ENCODE results near the gene DOCK1. TPM values are rescaled to one million over a fixed set of nuclear protein-coding genes. Genes with fewer than 3 reads are reported as not detected.

The DOCK1 gene
- total RNA-seq, 4 donors from 2014 or later: 50.8 to 59.0 (median 53.6) TPM

- H3K36me3 ChIP-seq: peaks cover 0 to 23% of the 10 kb centered on the region in 2 donors
- peaks cover 0 to 22% (median 0%) of the 10 kb centered on the region in 3 donors for H3K9me3 ChIP-seq
- H3K27ac ChIP-seq: no peak overlapping the region
- TF ChIP-seq, protein P1, sequence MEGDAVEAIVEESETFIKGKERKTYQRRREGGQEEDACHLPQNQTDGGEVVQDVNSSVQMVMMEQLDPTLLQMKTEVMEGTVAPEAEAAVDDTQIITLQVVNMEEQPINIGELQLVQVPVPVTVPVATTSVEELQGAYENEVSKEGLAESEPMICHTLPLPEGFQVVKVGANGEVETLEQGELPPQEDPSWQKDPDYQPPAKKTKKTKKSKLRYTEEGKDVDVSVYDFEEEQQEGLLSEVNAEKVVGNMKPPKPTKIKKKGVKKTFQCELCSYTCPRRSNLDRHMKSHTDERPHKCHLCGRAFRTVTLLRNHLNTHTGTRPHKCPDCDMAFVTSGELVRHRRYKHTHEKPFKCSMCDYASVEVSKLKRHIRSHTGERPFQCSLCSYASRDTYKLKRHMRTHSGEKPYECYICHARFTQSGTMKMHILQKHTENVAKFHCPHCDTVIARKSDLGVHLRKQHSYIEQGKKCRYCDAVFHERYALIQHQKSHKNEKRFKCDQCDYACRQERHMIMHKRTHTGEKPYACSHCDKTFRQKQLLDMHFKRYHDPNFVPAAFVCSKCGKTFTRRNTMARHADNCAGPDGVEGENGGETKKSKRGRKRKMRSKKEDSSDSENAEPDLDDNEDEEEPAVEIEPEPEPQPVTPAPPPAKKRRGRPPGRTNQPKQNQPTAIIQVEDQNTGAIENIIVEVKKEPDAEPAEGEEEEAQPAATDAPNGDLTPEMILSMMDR (IDR thresholded peaks at IDR 0.05): no peak
- TF ChIP-seq POLR2AphosphoS5 (IDR thresholded peaks at IDR 0.05) (no peak), POLR2A (IDR thresholded peaks at IDR 0.05) (no peak), EP300 (IDR thresholded peaks at IDR 0.05) (no peak)
- 60% methylated on average over 2 of the region's 4 CpGs; no CpG with 5 or more reads in 1 of the 2 donors for WGBS, 2 donors (ENCODE audit: low coverage in 1 of 2)
- no peaks in the 10 kb centered on the region for H3K27me3 ChIP-seq
- no peak for ATAC-seq
- no peak overlapping the region for H3K4me3 ChIP-seq
- H3K4me1 ChIP-seq: no peaks in the 10 kb centered on the region
These were observed 377.8 kb downstream of the DOCK1 start for GRCh38 chr10:127283017-127283416.

GRCh38 chr10:127283576-127283975 is 378.3 kb downstream of the DOCK1 start:
- Histone ChIP-seq H3K36me3 (peaks cover 0 to 23% of the 10 kb centered on the region in 2 donors), H3K9me3 (peaks cover 0 to 27% (median 0%) of the 10 kb centered on the region in 3 donors), H3K4me3 (no peak overlapping the region), H3K4me1 (no peaks in the 10 kb centered on the region), H3K27me3 (no peaks in the 10 kb centered on the region), H3K27ac (no peak overlapping the region)
- 89 to 90% methylated on average over 3 of the region's 3 CpGs for WGBS, 2 donors (ENCODE audit: low coverage in 1 of 2)
- TF ChIP-seq POLR2A (IDR thresholded peaks at IDR 0.05) (no peak), EP300 (IDR thresholded peaks at IDR 0.05) (no peak), POLR2AphosphoS5 (IDR thresholded peaks at IDR 0.05) (no peak)
- TF ChIP-seq, protein P1 (IDR thresholded peaks at IDR 0.05): no peak
- ATAC-seq: no peak

DNA sequence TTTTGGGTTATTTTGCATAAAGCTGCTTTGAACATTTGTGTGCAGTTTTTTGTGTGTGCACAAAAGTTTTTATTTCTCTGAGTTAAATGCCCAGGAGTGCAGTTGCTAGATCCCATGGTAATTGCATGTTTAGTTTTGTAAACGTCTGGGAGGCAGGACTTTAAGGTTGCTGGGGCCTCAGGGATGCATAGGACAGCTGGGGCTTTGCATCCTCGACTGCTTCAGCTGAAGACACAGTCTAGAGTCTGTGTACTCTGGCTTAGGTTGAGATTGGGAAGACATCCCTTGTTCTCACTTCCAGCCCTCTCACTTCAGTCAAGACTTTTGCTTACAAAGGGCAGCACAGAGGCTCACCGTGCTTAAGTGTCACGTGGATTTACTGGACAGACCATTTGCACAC is 385.6 kb downstream of the DOCK1 start:
- Histone ChIP-seq H3K27ac (no peak overlapping the region), H3K4me3 (no peak overlapping the region), H3K4me1 (no peaks in the 10 kb centered on the region), H3K36me3 (no peaks in the 10 kb centered on the region), H3K27me3 (no peaks in the 10 kb centered on the region), H3K9me3 (peaks cover 0 to 21% (median 0%) of the 10 kb centered on the region in 3 donors)
- no peak for ATAC-seq
- TF ChIP-seq EP300 (IDR thresholded peaks at IDR 0.05) (no peak), POLR2A (IDR thresholded peaks at IDR 0.05) (no peak), POLR2AphosphoS5 (IDR thresholded peaks at IDR 0.05) (no peak)
- WGBS, 2 donors (ENCODE audit: low coverage in 1 of 2): 48 to 65% methylated on average over 4 of the region's 4 CpGs

GRCh38 chr10:127291329-127291728 is 386.1 kb downstream of the DOCK1 start:
- WGBS, 2 donors (ENCODE audit: low coverage in 1 of 2): 93% methylated on average over 2 of the region's 8 CpGs; no CpG with 5 or more reads in 1 of the 2 donors
- H3K4me3 ChIP-seq: no peak overlapping the region
- ATAC-seq: no peak
- H3K27ac ChIP-seq: no peak overlapping the region
- TF ChIP-seq POLR2A (IDR thresholded peaks at IDR 0.05) (no peak), EP300 (IDR thresholded peaks at IDR 0.05) (no peak), POLR2AphosphoS5 (IDR thresholded peaks at IDR 0.05) (no peak)
- TF ChIP-seq, protein P1 (IDR thresholded peaks at IDR 0.05): no peak
- peaks cover 0 to 21% (median 0%) of the 10 kb centered on the region in 3 donors for H3K9me3 ChIP-seq
- no peaks in the 10 kb centered on the region for H3K27me3 ChIP-seq
- no peaks in the 10 kb centered on the region for H3K36me3 ChIP-seq
- H3K4me1 ChIP-seq: no peaks in the 10 kb centered on the region

DNA sequence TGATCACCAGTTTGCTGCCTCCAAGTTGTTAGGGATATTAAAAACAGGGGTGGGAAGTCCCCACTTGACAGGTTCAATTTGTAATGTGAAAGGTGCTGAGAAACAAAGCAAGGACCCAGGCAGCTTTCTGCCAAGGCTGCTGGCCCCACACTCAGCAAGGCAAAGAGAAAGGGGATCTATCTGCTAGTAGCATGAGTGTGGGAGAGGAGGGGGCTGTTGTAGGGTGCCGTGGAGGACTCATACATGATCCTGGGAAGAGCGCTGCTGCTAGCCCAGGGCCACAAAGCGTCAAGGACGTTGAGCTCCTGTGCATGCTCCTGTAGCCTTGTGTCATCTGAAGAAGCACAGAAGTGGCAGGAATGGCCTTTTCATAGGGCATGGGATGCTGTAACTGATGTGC is 387.7 kb downstream of the DOCK1 start:
- no peaks in the 10 kb centered on the region for H3K4me1 ChIP-seq
- H3K4me3 ChIP-seq: no peak overlapping the region
- no peaks in the 10 kb centered on the region for H3K36me3 ChIP-seq
- H3K9me3 ChIP-seq: peaks cover 0 to 8% (median 0%) of the 10 kb centered on the region in 3 donors
- TF ChIP-seq POLR2A (IDR thresholded peaks at IDR 0.05) (no peak), POLR2AphosphoS5 (IDR thresholded peaks at IDR 0.05) (no peak), EP300 (IDR thresholded peaks at IDR 0.05) (no peak)
- TF ChIP-seq, protein P1 (IDR thresholded peaks at IDR 0.05): no peak
- 95 to 100% methylated on average over 3 to 4 of the region's 4 CpGs for WGBS, 2 donors (ENCODE audit: low coverage in 1 of 2)
- H3K27me3 ChIP-seq: no peaks in the 10 kb centered on the region
- no peak overlapping the region for H3K27ac ChIP-seq
- no peak for ATAC-seq
